Gastroesophageal sphincter (tissue), 3 donors: ENCODE data around the gene HAGHL.

Experiments used
- CTCF ChIP-seq, 4 experiments: fragments of 200-600 bp in 2 of 4; fragments of 450-650 bp in 2 of 4; sonication (generic) in 1 of 4; IDR thresholded peaks; one replicate each; pipeline ENCODE4 v1.5.1; 2017 to 2019; ENCODE audit warnings: antibody characterized with exemption in 4 of 4, mild to moderate bottlenecking in 2 of 4, moderate library complexity in 2 of 4
- EP300 ChIP-seq: sonication (generic); formaldehyde crosslinking; IDR thresholded peaks from one replicate; pipeline ENCODE4 v1.6.1; 2017; ENCODE audit warnings: antibody characterized with exemption, mild to moderate bottlenecking
- POLR2A ChIP-seq, 2 donors: fragments of 450-650 bp; IDR thresholded peaks; one replicate each; pipeline ENCODE4 v1.6.1; 2017; ENCODE audit warnings: antibody characterized with exemption in 2 of 2, mild to moderate bottlenecking in 2 of 2, moderate library complexity in 1 of 2
- POLR2AphosphoS5 ChIP-seq: sonication (generic); formaldehyde crosslinking; IDR thresholded peaks from one replicate; pipeline ENCODE4 v1.6.1; 2017; ENCODE audit warnings: antibody characterized with exemption

- peak; percentile 82 to 93 for TF ChIP-seq POLR2A (IDR thresholded peaks at IDR 0.05)
- TF ChIP-seq CTCF (IDR thresholded peaks at IDR 0.05), result peak in 1 of 4 experiments; percentile 7
- TF ChIP-seq POLR2AphosphoS5, result no peak
- no peak for TF ChIP-seq EP300
These were observed 46.9 kb upstream of the HAGHL start, which contains the start of gene STUB1 for GRCh38 chr16:679814-680624.
